ENCODE measurements around the gene GLS. TPM values are rescaled to one million over a fixed set of nuclear protein-coding genes. Genes with fewer than 3 reads are reported as not detected.

The GLS gene
- total RNA-seq, 4 donors from 2014 or later: 12.4 to 32.6 (median 21.8) TPM

- Histone ChIP-seq H3K4me3 (no peak overlapping the region), H3K27me3 (no peaks in the 10 kb centered on the region), H3K4me1 (peaks cover 0 to 2% of the 10 kb centered on the region in 2 donors), H3K36me3 (no peaks in the 10 kb centered on the region), H3K27ac (no peak overlapping the region), H3K9me3 (no peaks in the 10 kb centered on the region)
- intact Hi-C loops (cut with DNase I; ENCODE audit: low total_unique reads): loop anchor here (10.0 kb wide), 1 partner anchor 70 kb away; no protein-coding TSS in a partner anchor
- no peak for DNase-seq
- no peak for TF ChIP-seq POLR2A (IDR thresholded peaks at IDR 0.05)
- TF ChIP-seq CTCF (IDR thresholded peaks at IDR 0.05 in 4 of 5, conservative IDR thresholded peaks at IDR 0.05 in 1 of 5): no peak
- no peak for ATAC-seq
- in situ Hi-C loops (cut with MboI; ENCODE audit: low sequenced_read_pairs in 4 of 4): no loop called here
Measured at GRCh38 chr2:190854726-190855125, 25.9 kb upstream of the GLS start.

GRCh38 chr2:190855245-190855644 is 25.4 kb upstream of the GLS start:
- ATAC-seq (no peak), DNase-seq (no peak)
- no peaks in the 10 kb centered on the region for H3K36me3 ChIP-seq
- no peak overlapping the region for H3K4me3 ChIP-seq
- no peak for TF ChIP-seq POLR2A (IDR thresholded peaks at IDR 0.05)
- no peak for TF ChIP-seq CTCF (IDR thresholded peaks at IDR 0.05 in 4 of 5, conservative IDR thresholded peaks at IDR 0.05 in 1 of 5)
- no peaks in the 10 kb centered on the region for H3K9me3 ChIP-seq
- no peaks in the 10 kb centered on the region for H3K27me3 ChIP-seq
- intact Hi-C loops (cut with DNase I; ENCODE audit: low total_unique reads): loop anchor here (10.0 kb wide), 1 partner anchor 70 kb away; no protein-coding TSS in a partner anchor
- H3K27ac ChIP-seq: no peak overlapping the region
- no peaks in the 10 kb centered on the region for H3K4me1 ChIP-seq
- in situ Hi-C loops (cut with MboI; ENCODE audit: low sequenced_read_pairs in 4 of 4): no loop called here

GRCh38 chr2:190856985-190857384 is 23.6 kb upstream of the GLS start:
- Histone ChIP-seq H3K27me3 (no peaks in the 10 kb centered on the region), H3K4me1 (no peaks in the 10 kb centered on the region), H3K27ac (no peak overlapping the region), H3K9me3 (no peaks in the 10 kb centered on the region), H3K4me3 (no peak overlapping the region), H3K36me3 (no peaks in the 10 kb centered on the region)
- TF ChIP-seq CTCF (IDR thresholded peaks at IDR 0.05 in 4 of 5, conservative IDR thresholded peaks at IDR 0.05 in 1 of 5): no peak
- TF ChIP-seq POLR2A (IDR thresholded peaks at IDR 0.05): no peak
- in situ Hi-C loops (cut with MboI; ENCODE audit: low sequenced_read_pairs in 4 of 4) (no loop called here), intact Hi-C loops (cut with DNase I; ENCODE audit: low total_unique reads) (loop anchor here (10.0 kb wide), 1 partner anchor 68 kb away; no protein-coding TSS in a partner anchor)
- ATAC-seq (no peak), DNase-seq (no peak)

- intact Hi-C loops (cut with DNase I; ENCODE audit: low total_unique reads): loop anchor here (10.0 kb wide), 1 partner anchor 66 kb away; no protein-coding TSS in a partner anchor
- DNase-seq: no peak
- Histone ChIP-seq H3K4me3 (no peak overlapping the region), H3K36me3 (no peaks in the 10 kb centered on the region), H3K27ac (no peak overlapping the region), H3K4me1 (peaks cover 5% of the 10 kb centered on the region in 2 donors), H3K9me3 (no peaks in the 10 kb centered on the region), H3K27me3 (no peaks in the 10 kb centered on the region)
- ATAC-seq: no peak
- TF ChIP-seq POLR2A (IDR thresholded peaks at IDR 0.05): no peak
- TF ChIP-seq CTCF (IDR thresholded peaks at IDR 0.05 in 4 of 5, conservative IDR thresholded peaks at IDR 0.05 in 1 of 5): no peak
- in situ Hi-C loops (cut with MboI; ENCODE audit: low sequenced_read_pairs in 4 of 4): no loop called here
Measured at GRCh38 chr2:190858817-190859216, 21.8 kb upstream of the GLS start.

Data from gastrocnemius medialis (tissue), 4 donors.